ENCODE measurements around the gene MROH9. TPM values are rescaled to one million over a fixed set of nuclear protein-coding genes. Genes with fewer than 3 reads are reported as not detected.
A peak's percentile ranks its signal among the peaks of the same experiment; 100 is the strongest.
"Not testable (repeated sequence)": the region's sequence is repeated elsewhere in the genome, so short reads cannot be mapped to it uniquely, and the experiment has no call there.

Gene MROH9, protein sequence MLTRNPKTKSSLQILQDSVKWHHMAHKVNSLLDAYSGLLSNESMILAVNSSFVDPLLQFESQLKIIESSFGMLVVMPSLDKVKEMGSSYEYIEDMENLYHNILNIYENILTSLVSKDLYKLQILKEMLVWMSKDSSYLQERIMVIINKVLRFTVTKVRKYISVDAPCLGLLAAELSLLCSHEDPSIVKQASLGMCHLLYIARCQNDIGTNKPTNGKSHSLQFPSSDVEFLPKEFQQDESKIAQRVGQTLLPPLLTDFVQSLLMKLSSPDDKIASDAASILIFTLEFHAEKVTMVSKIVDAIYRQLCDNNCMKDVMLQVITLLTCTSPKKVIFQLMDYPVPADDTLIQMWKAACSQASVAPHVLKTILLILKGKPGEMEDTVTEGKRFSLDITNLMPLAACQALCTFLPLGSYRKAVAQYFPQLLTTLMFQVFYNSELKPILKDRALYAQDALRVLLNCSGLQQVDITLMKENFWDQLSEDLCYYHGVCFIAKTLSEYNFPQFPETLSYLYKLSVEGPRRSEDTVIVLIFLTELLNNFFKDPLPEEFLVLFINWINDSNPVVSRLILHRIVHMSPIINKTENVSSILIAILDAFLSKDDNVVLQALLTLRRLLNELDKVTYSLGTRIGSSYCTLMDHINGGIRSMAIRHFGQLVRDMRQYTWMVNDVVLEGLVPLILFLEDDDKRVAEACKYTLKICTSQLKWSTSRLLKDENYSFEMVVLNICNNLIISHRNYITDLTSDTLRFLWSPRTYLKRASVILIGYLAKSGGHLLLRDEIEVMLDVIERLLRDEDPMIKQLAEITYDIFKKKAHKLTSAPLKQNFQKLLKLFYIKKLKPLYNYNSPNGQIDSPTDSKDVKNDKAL
- polyA plus RNA-seq (ENCODE audit: insufficient read length in 4 of 4): not detected

DNA sequence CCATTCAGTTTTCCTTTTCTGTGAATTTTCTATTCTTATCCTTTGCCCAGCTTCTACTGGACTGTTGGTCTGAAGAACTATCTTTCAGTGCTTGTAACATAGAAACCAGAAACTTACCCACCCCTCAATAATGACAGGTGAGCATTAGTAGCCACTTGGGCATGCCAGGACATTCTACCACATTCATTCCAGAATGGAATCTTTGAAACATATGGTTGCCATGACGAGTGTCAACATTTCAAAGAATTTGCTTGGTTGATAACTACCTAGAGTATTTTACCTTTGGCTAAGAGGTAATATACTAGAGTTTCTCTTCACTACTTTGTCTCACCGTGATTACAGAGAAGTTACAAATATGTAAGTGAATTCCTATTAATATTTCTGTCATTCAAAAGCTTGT, at the start of gene MROH9:
Gene MROH9 (plus strand): TSS at position 304 of the 400 bp plus-strand sequence. CDS start 10,023 bp downstream, outside the sequence.
- no peak for DNase-seq (ENCODE audit: low read depth in 4 of 4, low spot score in 3 of 4)

DNA sequence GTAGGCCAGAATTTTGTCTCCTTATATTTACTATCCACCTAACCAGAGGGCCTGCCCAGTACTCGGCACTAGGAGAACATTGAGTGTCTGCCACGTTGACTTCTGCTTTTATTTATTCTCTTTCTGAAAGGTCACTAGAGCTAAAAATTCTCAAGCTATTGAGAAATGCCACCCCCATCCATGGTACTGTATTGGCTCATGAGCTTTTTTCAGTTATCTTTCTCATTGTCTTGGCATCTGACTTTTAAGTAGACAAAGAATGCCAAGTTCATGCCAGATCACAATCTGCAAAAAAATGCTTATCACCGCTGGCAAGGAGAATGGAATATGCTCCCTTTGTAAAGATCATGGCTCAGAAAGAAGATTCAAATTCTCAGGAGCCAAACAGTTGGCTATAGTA, 49.8 kb upstream of the MROH9 start:
- no peak for DNase-seq (ENCODE audit: low read depth in 4 of 4, low spot score in 3 of 4)

DNA sequence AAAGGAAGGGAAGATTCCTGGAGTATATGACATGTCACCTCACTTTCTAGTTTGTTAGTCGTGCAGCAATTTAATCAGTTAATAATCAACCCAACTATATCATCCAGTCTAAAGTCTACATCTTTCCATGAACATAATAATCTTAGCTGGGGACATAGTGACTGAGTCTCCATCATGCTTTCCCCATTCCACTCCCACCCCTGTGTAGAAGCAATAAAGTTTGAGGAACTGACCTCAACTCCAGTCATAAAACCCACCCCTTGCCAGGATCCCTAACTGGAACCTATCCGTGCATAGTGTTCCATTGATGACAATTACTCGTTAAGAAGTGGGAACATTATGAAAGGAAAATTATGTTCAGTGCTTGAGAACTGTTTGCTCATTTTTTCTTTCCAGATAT, 48.9 kb upstream of the MROH9 start:
- DNase-seq (ENCODE audit: low read depth in 4 of 4, low spot score in 3 of 4): no peak

DNA sequence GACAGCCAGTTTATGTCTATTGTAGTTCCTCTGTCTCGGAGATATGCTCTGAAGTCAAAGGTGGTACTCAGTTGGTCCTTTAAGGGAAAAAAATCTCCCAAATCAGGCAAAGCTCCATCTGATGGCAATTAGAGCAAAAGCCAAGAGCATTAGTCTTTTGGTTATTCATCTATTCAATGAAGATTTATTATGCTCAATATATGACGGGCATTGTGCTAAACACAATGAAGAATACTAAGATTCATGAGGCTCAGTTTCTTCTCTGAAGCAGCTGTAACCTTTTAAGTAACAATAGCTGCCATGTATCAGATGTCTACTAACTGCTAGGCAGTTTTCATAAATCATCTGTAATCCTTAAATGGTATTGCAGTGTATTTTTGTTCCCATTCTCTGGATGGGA, 47.6 kb upstream of the MROH9 start:
- no peak for DNase-seq (ENCODE audit: low read depth in 4 of 4, low spot score in 3 of 4)

DNA sequence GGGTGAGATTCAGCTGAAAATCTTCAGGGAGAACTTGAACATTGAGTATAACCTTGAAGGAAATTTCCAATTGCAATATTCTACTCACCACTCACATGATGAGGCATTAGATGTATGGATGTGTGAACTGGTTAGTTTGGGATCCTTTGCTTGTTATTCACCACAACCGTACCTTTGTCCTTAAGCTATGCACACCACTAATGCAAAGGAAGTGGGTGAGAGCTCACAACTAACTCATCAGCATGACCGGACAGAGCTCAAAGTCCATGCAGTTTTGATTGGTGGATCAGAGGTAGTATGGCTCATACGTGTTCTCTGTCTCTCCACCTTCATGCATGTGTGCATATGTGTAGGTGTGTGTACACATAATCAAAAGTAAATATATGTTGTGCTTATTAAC, 43.5 kb upstream of the MROH9 start:
- DNase-seq (ENCODE audit: low read depth in 4 of 4, low spot score in 3 of 4): no peak

DNA sequence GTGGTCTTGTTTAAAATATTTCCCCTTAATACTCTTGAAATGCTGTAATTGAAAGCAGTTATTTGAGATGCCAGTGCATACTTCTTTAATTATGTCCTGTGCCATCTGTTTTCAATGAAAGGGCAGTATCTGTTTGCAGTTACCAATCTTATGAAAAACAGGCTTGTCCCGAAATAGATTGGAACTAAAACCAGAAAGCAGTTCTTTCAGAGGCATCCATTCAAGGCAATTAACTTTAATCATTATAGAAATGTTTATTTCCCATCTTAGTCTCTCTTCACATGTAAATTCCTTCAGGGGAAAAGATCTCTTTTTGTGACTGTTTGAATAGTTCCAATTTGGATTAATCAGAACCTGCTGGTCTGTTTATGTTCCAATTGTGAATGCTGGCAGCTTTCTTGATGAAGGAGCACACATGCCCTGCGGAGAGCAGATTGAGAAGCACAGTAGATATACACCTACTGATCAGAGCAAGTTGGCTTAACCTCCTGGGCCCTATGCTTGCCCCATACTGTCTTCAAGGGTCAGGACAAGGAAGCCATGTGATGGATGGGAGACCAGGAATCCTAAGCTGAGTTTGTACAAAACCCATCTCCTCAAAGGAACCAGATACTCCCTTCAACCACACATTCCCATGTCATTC, 41.6 kb upstream of the MROH9 start:
- no peak for DNase-seq (ENCODE audit: low read depth in 4 of 4, low spot score in 3 of 4)

DNA sequence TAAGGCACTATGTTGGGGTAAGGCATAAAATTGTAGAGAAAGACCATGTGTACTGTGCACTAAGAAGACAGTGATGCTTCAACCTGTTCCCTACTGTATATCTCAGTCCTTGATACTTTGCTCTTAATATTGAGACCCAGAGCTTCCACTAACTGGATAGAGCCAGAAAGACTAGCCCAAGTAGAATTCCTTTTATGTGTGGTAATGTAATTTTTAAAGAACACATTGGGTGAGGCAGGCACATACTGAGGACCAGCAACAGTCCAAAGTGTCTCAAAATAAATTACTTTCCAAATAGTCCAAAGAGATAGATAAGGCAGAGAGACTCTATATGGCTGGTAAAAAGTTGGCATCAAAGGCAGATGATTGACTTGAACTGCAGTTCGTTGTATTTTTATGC, 31.4 kb upstream of the MROH9 start:
- DNase-seq (ENCODE audit: low read depth in 4 of 4, low spot score in 3 of 4): no peak

DNA sequence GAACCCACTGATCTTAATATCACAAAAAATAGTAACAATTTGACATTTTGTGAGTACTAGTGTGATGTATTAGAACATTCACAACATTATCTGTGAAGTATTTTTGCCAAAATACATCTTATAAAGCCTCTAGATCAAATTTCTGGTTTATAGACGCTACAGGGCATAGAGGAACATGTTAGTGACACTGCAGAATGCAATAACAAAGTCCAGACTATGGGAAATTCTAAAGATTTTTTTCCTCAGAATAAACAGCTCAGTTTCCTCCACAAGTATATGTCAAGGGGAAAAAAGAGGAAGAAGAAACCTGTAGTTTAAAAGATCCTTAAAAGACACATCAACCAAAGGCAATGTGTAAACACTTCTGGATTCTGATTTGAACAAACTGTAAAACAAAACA, 26.4 kb upstream of the MROH9 start:
- no peak for DNase-seq (ENCODE audit: low read depth in 4 of 4, low spot score in 3 of 4)

DNA sequence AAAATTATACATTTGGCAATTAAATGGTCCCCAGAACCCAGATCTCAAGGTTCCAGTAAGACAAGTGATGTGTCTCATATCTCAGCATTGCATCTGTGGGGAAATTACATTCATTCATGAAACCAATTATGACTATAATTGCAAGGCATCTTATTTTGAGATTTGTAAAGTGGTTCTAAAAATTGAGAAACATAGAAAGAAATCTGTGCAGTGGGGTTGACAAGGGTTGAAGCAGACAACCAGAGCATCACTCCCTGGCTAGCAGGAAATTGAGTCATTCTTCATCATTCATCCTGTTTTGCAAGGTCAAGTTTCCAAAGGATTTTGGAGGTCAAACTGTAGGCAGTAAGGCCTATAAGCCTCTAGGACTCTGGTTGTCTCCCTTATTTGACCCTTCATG, 25.1 kb upstream of the MROH9 start:
- no peak for DNase-seq (ENCODE audit: low read depth in 4 of 4, low spot score in 3 of 4)

DNA sequence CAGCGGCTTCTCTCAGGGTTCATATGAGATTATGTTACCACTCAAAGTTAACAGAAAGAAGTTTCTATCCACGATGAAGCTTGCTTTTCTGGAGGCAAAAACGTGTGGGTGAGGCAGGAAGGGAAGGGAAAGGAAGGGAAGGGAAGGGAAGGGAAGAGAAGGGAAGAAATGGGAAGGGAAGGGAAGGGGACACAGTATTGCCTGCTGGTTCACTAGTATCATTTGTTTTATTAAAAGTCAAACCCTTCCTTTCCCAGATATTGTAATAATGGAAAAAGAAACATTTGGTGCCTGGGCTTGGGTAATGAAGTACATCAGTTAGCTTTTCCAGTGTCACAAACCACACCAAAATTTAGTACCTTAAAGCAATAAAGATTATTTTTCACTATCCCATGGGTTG, 18.0 kb upstream of the MROH9 start:
- no peak for DNase-seq (ENCODE audit: low read depth in 4 of 4, low spot score in 3 of 4)

DNA sequence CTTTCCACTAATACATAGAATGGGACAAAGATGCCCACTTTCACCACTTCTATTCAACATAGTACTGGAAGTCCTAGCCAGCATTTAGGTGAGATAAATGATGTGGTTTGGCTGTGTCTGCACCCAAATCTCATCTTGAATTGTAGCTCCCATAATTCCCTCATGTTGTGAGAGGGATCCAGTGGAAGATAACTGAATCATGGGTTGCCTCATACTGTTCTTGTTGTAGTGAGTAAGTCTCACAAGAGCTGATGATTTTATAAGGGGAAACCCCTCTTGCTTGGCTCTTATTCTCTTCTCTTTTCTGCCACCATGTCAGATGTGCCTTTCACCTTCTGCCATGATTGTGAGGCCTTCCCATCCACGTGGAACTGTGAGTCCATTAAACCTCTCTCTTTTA, 10.7 kb upstream of the MROH9 start:
- DNase-seq (ENCODE audit: low read depth in 4 of 4, low spot score in 3 of 4): not testable (repeated sequence)

DNA sequence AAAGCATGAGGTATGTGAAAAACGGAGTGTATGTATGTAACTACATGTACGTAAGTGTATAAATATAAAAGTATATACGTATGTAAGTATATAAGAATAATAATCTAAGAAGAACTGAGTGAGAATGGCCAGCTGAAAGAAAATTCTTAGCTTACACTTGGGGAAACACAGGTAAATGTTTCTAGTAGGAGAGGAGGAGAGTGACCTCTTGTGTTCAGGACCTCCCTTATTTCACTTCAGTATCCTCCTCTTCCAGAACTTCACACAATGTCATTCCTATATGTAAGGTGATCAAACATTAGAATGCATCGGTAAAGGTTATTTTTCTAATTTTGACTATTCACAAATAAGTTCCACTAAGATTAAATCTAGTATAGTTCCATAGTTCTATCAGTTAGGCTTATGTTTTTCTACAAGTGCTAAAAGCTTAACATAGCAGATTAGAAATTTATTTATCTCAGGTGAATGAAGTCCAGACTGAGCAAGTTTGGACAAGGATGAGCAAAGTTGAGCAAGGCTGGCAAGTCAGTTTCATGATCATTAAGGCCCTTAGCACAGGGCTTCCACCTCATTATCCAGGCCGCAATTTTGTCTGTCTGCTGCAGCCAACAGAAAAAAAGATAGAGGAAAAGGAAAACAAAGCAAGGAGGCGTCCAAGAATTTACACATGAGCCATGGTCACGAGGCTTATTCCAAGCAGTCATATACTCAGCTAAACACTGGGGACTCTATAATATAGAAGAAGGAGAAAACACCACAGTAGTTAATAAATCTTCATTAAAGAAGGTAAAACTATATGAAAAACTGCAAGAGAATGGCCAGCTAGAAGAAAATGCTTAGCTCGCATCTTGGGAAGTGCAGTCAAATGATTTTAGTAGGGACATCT, 7.1 kb upstream of the MROH9 start:
- no peak for DNase-seq (ENCODE audit: low read depth in 4 of 4, low spot score in 3 of 4)

DNA sequence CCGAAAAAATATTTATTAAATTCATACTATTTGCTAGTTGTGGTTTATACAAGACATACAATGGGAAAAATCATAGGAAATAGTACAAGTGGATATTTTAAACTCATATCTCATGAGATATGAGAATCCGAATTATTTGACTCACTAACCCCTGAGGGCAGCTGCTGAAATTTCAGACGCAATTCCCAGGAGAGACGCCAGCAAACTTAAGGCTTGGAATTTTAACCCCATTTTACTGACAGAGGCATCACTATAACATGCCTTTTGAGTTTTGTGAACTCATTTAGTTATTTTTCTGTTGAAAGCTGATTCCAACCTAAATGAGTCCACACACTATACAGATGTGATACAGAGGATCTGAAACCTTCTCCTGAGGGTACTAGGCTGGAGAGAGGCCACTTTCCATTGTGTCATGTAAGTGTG, 5.9 kb upstream of the MROH9 start:
- no peak for DNase-seq (ENCODE audit: low read depth in 4 of 4, low spot score in 3 of 4)

DNA sequence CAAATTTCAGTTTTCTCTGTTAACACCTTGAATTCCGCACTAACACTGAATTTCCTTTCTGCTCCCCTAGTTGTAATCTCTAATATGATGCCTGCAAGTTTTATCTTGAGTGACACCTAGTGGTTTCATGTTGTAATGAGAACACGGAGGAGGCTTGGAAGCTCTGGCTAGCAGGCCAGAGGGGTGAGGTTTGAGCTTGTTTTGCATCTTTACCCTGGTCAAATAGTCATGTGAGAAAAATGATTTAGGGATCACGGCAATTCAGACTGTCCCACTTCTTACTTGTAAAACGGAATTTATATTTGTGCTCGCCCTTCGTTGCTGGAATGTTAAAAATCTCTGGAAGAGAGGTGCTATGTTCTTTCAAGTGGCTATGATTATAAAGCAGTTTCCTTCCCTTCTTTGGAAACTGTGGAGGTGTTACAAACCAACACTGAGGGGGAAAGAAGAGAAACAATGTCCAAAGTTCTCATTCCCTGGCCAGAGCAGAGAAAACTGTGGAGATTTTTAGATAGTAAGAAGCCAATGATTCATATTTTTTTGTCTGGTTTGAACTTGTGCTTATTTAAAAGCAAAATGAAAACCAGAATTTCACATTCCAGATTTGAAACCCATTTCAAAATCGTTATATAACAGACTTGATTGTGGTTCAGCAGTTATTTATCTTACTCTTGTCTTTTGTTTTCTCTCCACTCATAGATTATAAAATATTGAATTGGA, 5.3 kb upstream of the MROH9 start:
- peak; percentile 12 to 34 (median 18) for DNase-seq (ENCODE audit: low read depth in 4 of 4, low spot score in 3 of 4)

DNA sequence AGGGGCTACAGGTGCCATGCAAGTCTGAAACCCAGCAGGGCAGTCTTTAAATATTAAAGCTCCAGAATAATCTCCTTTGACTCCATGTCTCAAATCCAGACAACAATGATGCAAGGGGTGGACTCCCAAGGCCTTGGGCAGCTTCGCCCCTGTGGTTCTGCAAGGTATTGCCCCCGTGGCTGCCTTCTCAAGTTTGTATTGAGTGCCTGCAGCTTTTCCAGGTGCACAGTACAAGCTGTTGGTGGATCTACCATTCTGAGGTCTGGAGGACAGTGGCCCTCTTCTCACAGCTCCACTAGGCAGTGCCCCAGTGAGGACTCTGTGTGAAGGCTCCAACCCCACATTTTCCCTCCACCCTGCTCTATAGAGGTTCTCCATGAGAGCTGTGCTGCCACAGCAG, 3.7 kb upstream of the MROH9 start:
- DNase-seq (ENCODE audit: low read depth in 4 of 4, low spot score in 3 of 4): no peak

DNA sequence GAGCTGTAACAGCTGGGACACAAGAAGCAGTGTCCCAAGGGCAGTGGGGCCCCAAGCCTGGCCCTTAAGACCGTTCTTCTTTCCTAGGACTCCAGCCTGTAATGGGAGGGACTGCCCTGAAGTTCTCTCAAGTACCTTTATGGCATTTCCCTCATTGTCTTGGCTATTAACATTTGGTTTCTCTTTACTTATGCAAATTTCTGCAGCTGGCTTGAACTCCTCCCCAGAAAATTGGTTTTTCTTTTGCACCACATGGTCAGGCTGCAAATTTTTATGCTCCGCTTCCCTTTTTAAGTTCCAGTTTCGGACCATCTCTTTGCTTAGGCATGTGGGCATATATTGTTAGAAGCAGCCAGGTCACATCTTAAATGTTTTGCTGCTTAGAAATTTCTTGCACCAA, 3.1 kb upstream of the MROH9 start:
- DNase-seq (ENCODE audit: low read depth in 4 of 4, low spot score in 3 of 4): no peak

DNA sequence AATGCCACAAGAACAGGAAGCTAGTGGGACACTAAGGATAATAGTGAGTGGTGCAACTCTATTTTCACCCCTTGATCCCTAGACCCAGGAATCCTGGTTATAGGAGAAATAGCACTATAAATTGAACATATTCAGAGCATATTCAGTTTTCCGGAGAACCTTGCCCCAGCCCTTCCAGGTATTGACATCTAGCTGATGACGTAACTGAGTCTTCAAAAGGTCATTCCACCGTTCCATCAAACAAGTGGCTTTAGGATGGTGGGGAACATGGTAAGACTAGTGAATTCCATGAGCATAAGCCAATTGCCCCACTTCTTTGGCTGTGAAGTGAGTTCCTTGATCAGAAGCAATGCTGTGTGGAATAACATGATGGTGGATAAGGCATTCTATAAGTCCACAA, 2.9 kb downstream of the MROH9 start:
- DNase-seq (ENCODE audit: low read depth in 4 of 4, low spot score in 3 of 4): no peak

DNA sequence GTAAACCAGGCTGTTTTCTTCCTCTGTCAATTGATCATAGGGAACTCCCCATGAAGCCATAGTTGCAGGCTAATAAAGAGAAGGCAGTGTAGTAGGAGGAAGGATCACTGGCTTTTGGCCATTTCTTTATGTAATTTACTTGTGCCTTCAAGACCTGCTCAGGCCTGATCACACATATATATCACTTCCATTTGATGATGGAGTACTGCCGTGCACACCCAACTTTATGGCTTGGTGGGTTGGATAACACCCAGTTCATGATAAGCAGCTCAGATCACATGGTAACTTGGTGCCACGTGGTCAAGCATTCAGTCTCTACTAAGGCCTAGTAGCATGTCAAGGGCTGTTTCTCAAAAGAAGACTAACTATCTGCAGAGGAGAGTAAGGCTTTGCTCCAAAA, 4.1 kb downstream of the MROH9 start:
- no peak for DNase-seq (ENCODE audit: low read depth in 4 of 4, low spot score in 3 of 4)

DNA sequence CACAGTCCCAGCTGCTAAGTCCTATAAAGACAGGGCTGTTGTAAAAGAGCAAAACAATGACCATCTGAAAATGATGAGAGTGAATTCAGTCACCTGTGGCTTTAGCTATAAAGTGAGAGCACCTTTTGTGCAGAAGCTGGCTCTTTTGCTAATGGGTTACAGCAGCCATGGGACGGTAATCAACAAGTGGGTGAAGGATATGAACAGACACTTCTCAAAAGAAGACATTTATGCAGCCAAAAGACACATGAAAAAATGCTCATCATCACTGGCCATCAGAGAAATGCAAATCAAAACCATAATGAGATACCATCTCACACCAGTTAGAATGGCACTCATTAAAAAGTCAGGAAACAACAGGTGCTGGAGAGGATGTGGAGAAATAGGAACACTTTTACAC, 16.4 kb downstream of the MROH9 start:
- not testable (repeated sequence) for DNase-seq (ENCODE audit: low read depth in 4 of 4, low spot score in 3 of 4)

DNA sequence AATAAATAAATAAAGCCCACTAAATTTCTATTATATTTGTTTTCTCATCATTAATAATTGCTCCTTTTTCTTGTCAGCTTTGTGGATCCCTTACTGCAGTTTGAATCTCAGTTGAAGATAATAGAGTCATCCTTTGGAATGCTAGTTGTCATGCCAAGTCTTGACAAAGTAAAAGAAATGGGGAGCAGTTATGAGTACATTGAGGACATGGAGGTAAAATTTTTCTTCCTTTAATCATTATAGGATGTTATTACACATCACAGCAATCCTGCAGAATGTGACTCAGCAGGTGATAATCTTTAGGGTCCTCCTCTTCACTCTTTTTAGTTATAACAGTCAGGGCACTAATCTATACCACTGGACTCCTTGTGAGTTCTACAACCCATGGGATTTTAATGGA, 24.1 kb downstream of the MROH9 start:
- DNase-seq (ENCODE audit: low read depth in 4 of 4, low spot score in 3 of 4): no peak

Data from left renal pelvis (tissue), 4 donors.